A549 (cell line): ENCODE data around the gene NHLRC1.
"Not testable (repeated sequence)": the region's sequence is repeated elsewhere in the genome, so short reads cannot be mapped to it uniquely, and the experiment has no call there.

Experiments used
- CTCF ChIP-seq: fragments of >200 bp; sonication (Bioruptor Twin); formaldehyde crosslinking; IDR thresholded peaks from 3 replicates; pipeline ENCODE4 v1.5.1; 2016
- POLR2A ChIP-seq: IDR thresholded peaks from 2 replicates; pipeline ENCODE4 v1.6.1; 2012; ENCODE audit warnings: mild to moderate bottlenecking, low read length
- RAD21 ChIP-seq, 2 experiments: fragments of >200 bp in 1 of 2; sonication (Bioruptor Twin) in 1 of 2; formaldehyde crosslinking in 1 of 2; IDR thresholded peaks in 1 of 2; conservative IDR thresholded peaks in 1 of 2; 2 replicates in 1 of 2; 3 replicates in 1 of 2; pipeline ENCODE4 v1.6.1; 2012 to 2018; ENCODE audit warnings: inconsistent platforms in 1 of 2

- TF ChIP-seq RAD21 (conservative IDR thresholded peaks at IDR 0.05 in 1 of 2, IDR thresholded peaks at IDR 0.05 in 1 of 2); CTCF; POLR2A: not testable (repeated sequence)
Observed at GRCh38 chr6:18151391-18151790, 28.9 kb upstream of the NHLRC1 start.
